Skeletal muscle tissue (tissue), 4 donors: ENCODE measurements around the gene PRKACA. TPM values are rescaled to one million over a fixed set of nuclear protein-coding genes. Genes with fewer than 3 reads are reported as not detected.
"Not testable (repeated sequence)": the region's sequence is repeated elsewhere in the genome, so short reads cannot be mapped to it uniquely, and the experiment has no call there.

Experiments used
- H3K27ac ChIP-seq: one replicate; pipeline ENCODE4 v1.7.0; 2013; ENCODE audit warnings: mild to moderate bottlenecking, low read depth, low read length, inconsistent platforms
- H3K27me3 ChIP-seq, 3 donors: one replicate each; pipeline ENCODE4 v1.7.0; 2013; ENCODE audit warnings: low read length in 3 of 3; ENCODE audit not compliant: control insufficient read depth in 3 of 3, insufficient read depth in 3 of 3
- H3K36me3 ChIP-seq, 3 donors: one replicate each; pipeline ENCODE4 v1.7.0; 2013; ENCODE audit warnings: low read length in 3 of 3; ENCODE audit not compliant: control insufficient read depth in 3 of 3, insufficient read depth in 3 of 3
- H3K4me1 ChIP-seq, 3 donors: one replicate each; pipeline ENCODE4 v1.7.0; 2013; ENCODE audit warnings: low read length in 3 of 3, mild to moderate bottlenecking in 3 of 3; ENCODE audit not compliant: control insufficient read depth in 3 of 3, insufficient read depth in 3 of 3
- H3K4me3 ChIP-seq, 3 donors: one replicate each; pipeline ENCODE4 v1.7.0; 2013; ENCODE audit warnings: low read length in 3 of 3
- H3K9ac ChIP-seq, 3 donors: one replicate each; pipeline ENCODE4 v1.7.0; 2013; ENCODE audit warnings: low read length in 3 of 3, mild to moderate bottlenecking in 3 of 3, moderate library complexity in 2 of 3, low read depth in 1 of 3
- H3K9me3 ChIP-seq, 3 donors: one replicate each; pipeline ENCODE4 v1.7.0; 2013; ENCODE audit warnings: low read length in 3 of 3; ENCODE audit not compliant: control insufficient read depth in 3 of 3
- total RNA-seq: library from RNA; depleted of rRNA; stranded (reverse); fragments of >200 nt; gene quantifications from one replicate; pipeline ENCODE4 v1.2.3, GENCODE V29; 2014
- donor health status: Osteomylitis.

Gene PRKACA
- total RNA-seq, 1 donor from 2014 or later = 137 TPM

- no peaks in the 10 kb centered on the region for H3K36me3 ChIP-seq
These were observed 63.5 kb downstream of the PRKACA start for GRCh38 chr19:14054099-14054498.

GRCh38 chr19:14053500-14053899 is 64.1 kb downstream of the PRKACA start:
- Histone ChIP-seq H3K27me3 (peaks cover 6 to 20% (median 14%) of the 10 kb centered on the region in 3 donors), H3K36me3 (no peaks in the 10 kb centered on the region), H3K9me3 (no peaks in the 10 kb centered on the region), H3K9ac (no peak overlapping the region), H3K27ac (no peak overlapping the region), H3K4me3 (no peak overlapping the region), H3K4me1 (peaks cover 0 to 8% (median 4%) of the 10 kb centered on the region in 3 donors)

More at GRCh38 chr19:14054099-14054498, 63.5 kb downstream of the PRKACA start:
- Histone ChIP-seq H3K4me1 (peaks cover 0 to 8% (median 4%) of the 10 kb centered on the region in 3 donors), H3K9me3 (no peaks in the 10 kb centered on the region), H3K4me3 (no peak overlapping the region), H3K9ac (no peak overlapping the region), H3K27me3 (peaks cover 12 to 26% (median 20%) of the 10 kb centered on the region in 3 donors), H3K27ac (no peak overlapping the region)

- Histone ChIP-seq H3K36me3 (no peaks in the 10 kb centered on the region), H3K9me3 (no peaks in the 10 kb centered on the region), H3K9ac (no peak overlapping the region), H3K4me3 (no peak overlapping the region), H3K4me1 (peaks cover 0 to 5% (median 4%) of the 10 kb centered on the region in 3 donors), H3K27ac (no peak overlapping the region), H3K27me3 (peaks cover 2 to 16% (median 10%) of the 10 kb centered on the region in 3 donors)
These were observed 64.5 kb downstream of the PRKACA start for GRCh38 chr19:14053032-14053431.

DNA sequence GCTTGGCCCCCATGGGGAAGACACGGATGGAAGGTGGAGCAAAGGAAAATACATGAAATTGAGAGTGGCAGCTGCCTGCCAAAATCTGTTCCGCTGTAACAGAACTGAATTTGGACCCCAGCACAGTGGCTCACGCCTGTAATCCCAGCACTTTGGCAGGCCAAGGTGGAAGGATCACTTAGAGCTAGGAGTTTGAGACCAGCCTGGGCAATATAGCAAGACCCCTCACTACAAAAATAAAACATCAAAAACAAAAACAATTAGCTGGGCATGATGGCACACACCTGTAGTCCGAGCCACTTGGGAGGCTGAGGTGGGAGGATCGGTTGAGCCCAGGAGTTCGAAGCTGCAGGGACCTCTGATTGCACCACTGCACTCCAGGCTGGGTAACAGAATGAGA is 65.1 kb downstream of the PRKACA start:
- Histone ChIP-seq H3K9ac (no peak overlapping the region), H3K4me1 (peaks cover 0 to 3% (median 0%) of the 10 kb centered on the region in 3 donors), H3K27me3 (peaks cover 0 to 12% (median 6%) of the 10 kb centered on the region in 3 donors), H3K9me3 (no peaks in the 10 kb centered on the region), H3K36me3 (no peaks in the 10 kb centered on the region), H3K27ac (no peak overlapping the region), H3K4me3 (no peak overlapping the region)

- Histone ChIP-seq H3K9ac (no peak overlapping the region), H3K4me3 (no peak overlapping the region)
These were observed 65.6 kb downstream of the PRKACA start for GRCh38 chr19:14051980-14052379.

DNA sequence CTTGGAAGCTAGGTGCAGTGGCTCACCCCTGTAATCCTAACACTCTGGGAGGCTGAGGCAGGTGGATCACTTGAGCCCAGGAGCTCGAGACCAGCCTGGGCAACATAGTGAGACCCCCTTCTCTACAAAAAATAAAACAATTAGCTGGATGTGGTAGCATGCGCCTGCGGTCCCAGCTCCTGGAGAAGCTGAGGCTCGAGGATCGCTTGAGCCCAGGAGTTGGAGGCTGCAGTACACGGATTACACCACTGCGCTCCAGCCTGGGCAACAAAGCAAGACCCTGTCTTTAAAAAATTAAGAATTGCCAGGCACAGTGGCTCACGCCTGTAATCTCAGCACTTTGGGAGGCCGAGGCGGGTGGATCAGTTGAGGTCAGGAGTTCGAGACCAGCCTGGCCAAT is 66.6 kb downstream of the PRKACA start:
- not testable (repeated sequence) for H3K27ac ChIP-seq, H3K9me3 ChIP-seq, H3K36me3 ChIP-seq

More at GRCh38 chr19:14051980-14052379, 65.6 kb downstream of the PRKACA start:
- Histone ChIP-seq H3K27me3 (peaks cover 0 to 11% (median 6%) of the 10 kb centered on the region in 3 donors), H3K4me1 (peaks cover 0 to 2% (median 0%) of the 10 kb centered on the region in 3 donors), H3K36me3 (no peaks in the 10 kb centered on the region), H3K9me3 (no peaks in the 10 kb centered on the region), H3K27ac (no peak overlapping the region)

GRCh38 chr19:14050512-14050911 is 67.0 kb downstream of the PRKACA start:
- H3K27ac ChIP-seq = no peak overlapping the region
- no peaks in the 10 kb centered on the region for H3K4me1 ChIP-seq
- H3K36me3 ChIP-seq = no peaks in the 10 kb centered on the region
- no peak overlapping the region for H3K9ac ChIP-seq
- H3K27me3 ChIP-seq = peaks cover 0 to 5% (median 3%) of the 10 kb centered on the region in 3 donors
- H3K4me3 ChIP-seq = no peak overlapping the region
- H3K9me3 ChIP-seq = no peaks in the 10 kb centered on the region

More for the DNA sequence above, 66.6 kb downstream of the PRKACA start:
- H3K27me3 ChIP-seq, H3K4me3 ChIP-seq, H3K4me1 ChIP-seq, H3K9ac ChIP-seq: not testable (repeated sequence)

DNA sequence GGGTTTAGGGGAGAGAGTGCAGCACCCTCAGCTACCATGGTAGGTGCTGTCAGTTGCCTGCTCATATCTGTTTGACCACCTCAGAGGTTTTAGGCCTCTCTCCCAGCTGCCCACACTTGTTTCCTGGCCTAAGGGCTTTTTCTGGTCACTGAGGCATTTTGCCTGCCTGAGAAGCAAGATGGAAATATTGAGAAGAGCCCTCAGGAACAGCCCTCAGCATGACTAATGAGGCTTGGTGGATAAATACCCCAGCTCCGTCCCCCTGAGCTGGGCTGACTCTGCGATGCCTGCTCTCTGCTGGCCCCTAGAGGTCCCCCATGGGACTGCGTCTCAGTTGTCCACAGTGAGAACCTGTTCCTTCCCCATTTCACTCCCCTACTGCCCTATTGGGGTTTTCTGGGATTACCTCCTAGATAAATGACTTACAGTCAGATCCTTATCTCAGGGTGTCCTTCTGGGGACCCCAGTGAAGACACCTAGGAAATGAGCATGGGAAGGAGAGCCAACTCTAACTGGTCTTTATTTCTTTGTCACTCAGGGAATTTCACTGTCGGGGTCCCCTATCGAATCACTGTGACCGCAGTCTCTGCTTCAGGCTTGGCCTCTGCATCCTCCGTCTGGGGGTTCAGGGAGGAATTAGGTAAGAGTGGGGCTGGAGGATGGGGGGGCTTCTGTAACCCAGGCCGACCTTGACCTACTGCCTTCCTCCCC is 69.0 kb downstream of the PRKACA start:
- Histone ChIP-seq H3K9me3 (no peaks in the 10 kb centered on the region), H3K27ac (no peak overlapping the region), H3K27me3 (no peaks in the 10 kb centered on the region), H3K4me3 (no peak overlapping the region), H3K4me1 (no peaks in the 10 kb centered on the region), H3K9ac (no peak overlapping the region), H3K36me3 (no peaks in the 10 kb centered on the region)

DNA sequence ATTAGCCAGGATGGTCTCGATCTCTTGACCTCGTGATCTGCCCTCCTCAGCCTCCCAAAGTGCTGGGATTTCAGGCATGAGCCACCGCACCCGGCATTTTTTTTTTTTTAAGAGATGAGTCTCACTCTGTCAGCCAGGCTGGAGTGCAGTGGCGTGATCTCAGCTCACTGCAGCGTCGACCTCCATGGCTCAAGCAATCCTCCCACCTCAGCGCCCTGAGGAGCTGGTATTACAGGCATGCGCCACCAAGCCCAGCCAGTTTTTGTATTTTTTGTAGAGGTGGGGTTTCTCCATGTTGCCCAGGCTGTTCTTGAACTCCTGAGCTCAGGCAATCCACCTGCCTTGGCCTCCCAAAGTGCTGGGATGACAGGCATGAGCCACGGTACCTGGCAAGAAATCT is 69.7 kb downstream of the PRKACA start:
- H3K4me1 ChIP-seq, H3K27ac ChIP-seq, H3K9me3 ChIP-seq, H3K4me3 ChIP-seq, H3K9ac ChIP-seq, H3K36me3 ChIP-seq, H3K27me3 ChIP-seq: not testable (repeated sequence)

GRCh38 chr19:14042659-14043608 is 74.6 kb downstream of the PRKACA start:
- H3K9me3 ChIP-seq, H3K36me3 ChIP-seq, H3K4me3 ChIP-seq, H3K4me1 ChIP-seq, H3K27me3 ChIP-seq: not testable (repeated sequence)
- Histone ChIP-seq H3K27ac (peak overlapping the region; percentile 49), H3K9ac (peak overlapping the region in 1 of 3 donors; percentile 57)
